ENCODE data around the gene RSPH10B2.
A peak's percentile ranks its signal among the peaks of the same experiment; 100 is the strongest.
"Not testable (repeated sequence)": the region's sequence is repeated elsewhere in the genome, so short reads cannot be mapped to it uniquely, and the experiment has no call there.

Gene RSPH10B2

GRCh38 chr7:6792113-6792872 is 38.4 kb downstream of the RSPH10B2 start:
- not testable (repeated sequence) for DNase-seq

GRCh38 chr7:6794276-6794675 is 40.4 kb downstream of the RSPH10B2 start:
- DNase-seq: not testable (repeated sequence)

- DNase-seq: not testable (repeated sequence)
Observed at GRCh38 chr7:6797218-6797617, 43.3 kb downstream of the RSPH10B2 start.

- DNase-seq: not testable (repeated sequence)
Observed at GRCh38 chr7:6798047-6798446, 44.1 kb downstream of the RSPH10B2 start.

GRCh38 chr7:6799887-6800286 is 46.0 kb downstream of the RSPH10B2 start:
- DNase-seq: not testable (repeated sequence)

GRCh38 chr7:6800331-6800730 is 46.4 kb downstream of the RSPH10B2 start:
- not testable (repeated sequence) for DNase-seq

GRCh38 chr7:6807393-6807918 is 53.6 kb downstream of the RSPH10B2 start:
- not testable (repeated sequence) for DNase-seq

GRCh38 chr7:6807959-6808358 is 54.1 kb downstream of the RSPH10B2 start:
- not testable (repeated sequence) for DNase-seq

- not testable (repeated sequence) for DNase-seq
Observed at GRCh38 chr7:6813011-6813410, 59.1 kb downstream of the RSPH10B2 start.

GRCh38 chr7:6815470-6815869 is 61.6 kb downstream of the RSPH10B2 start:
- not testable (repeated sequence) for DNase-seq

GRCh38 chr7:6821622-6822021 is 67.7 kb downstream of the RSPH10B2 start:
- not testable (repeated sequence) for DNase-seq

- DNase-seq: not testable (repeated sequence)
Observed at GRCh38 chr7:6825236-6826125, 71.6 kb downstream of the RSPH10B2 start.

GRCh38 chr7:6826151-6826550 is 72.2 kb downstream of the RSPH10B2 start, which contains the start of gene CCZ1B:
CCZ1B (minus strand) TSS chr7:6826275; CDS start chr7:6826197, 78 bp downstream.
- peak; percentile 59 for DNase-seq

- not testable (repeated sequence) for DNase-seq
Observed at GRCh38 chr7:6827180-6827579, 73.3 kb downstream of the RSPH10B2 start.

GRCh38 chr7:6829616-6830015 is 75.7 kb downstream of the RSPH10B2 start:
- not testable (repeated sequence) for DNase-seq

- not testable (repeated sequence) for DNase-seq
Observed at GRCh38 chr7:6830026-6830425, 76.1 kb downstream of the RSPH10B2 start.

GRCh38 chr7:6831018-6831725 is 77.3 kb downstream of the RSPH10B2 start:
- DNase-seq: no peak

GRCh38 chr7:6833636-6834035 is 79.7 kb downstream of the RSPH10B2 start:
- no peak for DNase-seq

- DNase-seq: not testable (repeated sequence)
Observed at GRCh38 chr7:6835521-6835920, 81.6 kb downstream of the RSPH10B2 start.

- not testable (repeated sequence) for DNase-seq
Observed at GRCh38 chr7:6837081-6837480, 83.2 kb downstream of the RSPH10B2 start.

GRCh38 chr7:6842278-6842921 is 88.5 kb downstream of the RSPH10B2 start:
- DNase-seq: not testable (repeated sequence)

- DNase-seq: not testable (repeated sequence)
Observed at GRCh38 chr7:6843092-6843491, 89.2 kb downstream of the RSPH10B2 start.

All from NCI-H1092 treated with DMSO at 0.1 percent for 48 hours (cell line).